Neural progenitor cell (in vitro differentiated cells): Measurements from ENCODE around the gene HEG1. TPM values are rescaled to one million over a fixed set of nuclear protein-coding genes. Genes with fewer than 3 reads are reported as not detected.

ENCODE experiments used
- DNase-seq: peaks from one replicate; pipeline ENCODE4 v3.0.0-alpha.2; 2016; ENCODE audit warnings: low spot score
- H2AFZ ChIP-seq: fragments of 200-600 bp; sonication (generic); replicated peaks from 2 replicates; pipeline ENCODE4 v1.6.1; 2016; ENCODE audit warnings: antibody characterized with exemption
- H3F3A ChIP-seq: fragments of 200-600 bp; sonication (generic); 2 replicates; pipeline ENCODE4 v1.6.1; 2016; ENCODE audit warnings: antibody characterized with exemption, low read depth
- H3K27ac ChIP-seq: fragments of 200-600 bp; sonication (generic); 2 replicates; pipeline ENCODE4 v1.5.1; 2016; ENCODE audit warnings: mild to moderate bottlenecking
- H3K27me3 ChIP-seq: fragments of 200-600 bp; sonication (generic); 2 replicates; pipeline ENCODE4 v1.6.1; 2016; ENCODE audit warnings: mild to moderate bottlenecking, moderate library complexity
- H3K36me3 ChIP-seq: fragments of 200-600 bp; sonication (generic); 2 replicates; pipeline ENCODE4 v1.5.1; 2016
- H3K4me1 ChIP-seq: fragments of 200-600 bp; sonication (generic); 2 replicates; pipeline ENCODE4 v1.6.1; 2016; ENCODE audit warnings: mixed run types
- H3K4me2 ChIP-seq: fragments of 200-600 bp; sonication (generic); 2 replicates; pipeline ENCODE4 v1.6.1; 2016
- H3K4me3 ChIP-seq: fragments of 200-600 bp; sonication (generic); 2 replicates; pipeline ENCODE4 v1.5.1; 2016
- H3K79me2 ChIP-seq: fragments of 200-600 bp; sonication (generic); 2 replicates; pipeline ENCODE4 v1.6.1; 2016; ENCODE audit warnings: low read depth
- H3K9ac ChIP-seq: fragments of 200-600 bp; sonication (generic); 2 replicates; pipeline ENCODE4 v1.6.1; 2016
- H3K9me3 ChIP-seq: fragments of 200-600 bp; sonication (generic); 2 replicates; pipeline ENCODE4 v1.5.1; 2016; ENCODE audit warnings: low read depth
- H4K20me1 ChIP-seq: fragments of 200-600 bp; sonication (generic); 2 replicates; pipeline ENCODE4 v1.6.1; 2016; ENCODE audit warnings: low read depth
- H3K27ac Mint-ChIP-seq: 3 replicates; pipeline ENCODE4 v1.8.0; 2021; ENCODE audit warnings: mixed read lengths
- H3K27me3 Mint-ChIP-seq: 2 replicates; pipeline ENCODE4 v1.8.0; 2022; ENCODE audit warnings: low read depth, mild to moderate bottlenecking, inconsistent platforms, moderate library complexity, mixed read lengths; ENCODE audit not compliant: insufficient read depth
- H3K36me3 Mint-ChIP-seq: 3 replicates; pipeline ENCODE4 v1.8.0; 2021; ENCODE audit warnings: mixed read lengths
- H3K4me1 Mint-ChIP-seq: 3 replicates; pipeline ENCODE4 v1.8.0; 2021; ENCODE audit warnings: mixed read lengths
- H3K4me3 Mint-ChIP-seq: 3 replicates; pipeline ENCODE4 v1.8.0; 2021; ENCODE audit warnings: mild to moderate bottlenecking, moderate library complexity, mixed read lengths
- H3K9me3 Mint-ChIP-seq: 3 replicates; pipeline ENCODE4 v1.8.0; 2020; ENCODE audit warnings: mixed read lengths
- CTCF ChIP-seq: fragments of 200-600 bp; sonication (generic); IDR thresholded peaks from 2 replicates; pipeline ENCODE4 v1.5.1; 2017; ENCODE audit warnings: antibody characterized with exemption, mild to moderate bottlenecking
- EZH2 ChIP-seq: fragments of 200-600 bp; sonication (generic); IDR thresholded peaks from 2 replicates; pipeline ENCODE4 v1.6.1; 2017; ENCODE audit warnings: antibody characterized with exemption, mild to moderate bottlenecking, moderate library complexity
- EZH2phosphoT487 ChIP-seq: fragments of 200-600 bp; sonication (generic); IDR thresholded peaks from 2 replicates; pipeline ENCODE4 v1.6.1; 2017; ENCODE audit warnings: antibody characterized with exemption
- total RNA-seq: library from RNA; depleted of rRNA; stranded (reverse); fragments of >200 nt; gene quantifications from 2 replicates; pipeline ENCODE4 v1.2.3, GENCODE V29; 2015; ENCODE audit warnings: low replicate concordance

Gene HEG1
- total RNA-seq, 1 donor from 2014 or later: 11.4 TPM

GRCh38 chr3:124985349-124985748, 70.4 kb downstream of the HEG1 start:
- no peaks in the 10 kb centered on the region for H3K27me3 ChIP-seq
- peaks cover 6% of the 10 kb centered on the region for H3F3A ChIP-seq
- no peaks in the 10 kb centered on the region for H3K9me3 ChIP-seq
- no peak overlapping the region for H3K4me2 ChIP-seq
- H3K4me1 Mint-ChIP-seq: peaks cover 2% of the 10 kb centered on the region
- H3K27ac Mint-ChIP-seq: no peak overlapping the region
- no peaks in the 10 kb centered on the region for H3K9me3 Mint-ChIP-seq
- no peak overlapping the region for H3K27ac ChIP-seq
- no peak overlapping the region for H3K4me3 ChIP-seq
- H2AFZ ChIP-seq: no peak overlapping the region
- H3K27me3 Mint-ChIP-seq: peaks cover 2% of the 10 kb centered on the region
- peaks cover 27% of the 10 kb centered on the region for H3K36me3 Mint-ChIP-seq
- H3K9ac ChIP-seq: no peak overlapping the region
- no peak overlapping the region for H3K4me3 Mint-ChIP-seq
- no peaks in the 10 kb centered on the region for H3K79me2 ChIP-seq
- TF ChIP-seq CTCF: no peak
- no peaks in the 10 kb centered on the region for H3K4me1 ChIP-seq
- H4K20me1 ChIP-seq: no peaks in the 10 kb centered on the region
- no peak for DNase-seq
- no peaks in the 10 kb centered on the region for H3K36me3 ChIP-seq

- no peaks in the 10 kb centered on the region for H4K20me1 ChIP-seq
- Mint-ChIP-seq H3K36me3 (peaks cover 23% of the 10 kb centered on the region), H3K9me3 (no peaks in the 10 kb centered on the region), H3K4me3 (no peak overlapping the region), H3K27me3 (peaks cover 2% of the 10 kb centered on the region), H3K4me1 (peaks cover 2% of the 10 kb centered on the region), H3K27ac (no peak overlapping the region)
- no peak overlapping the region for H3K4me2 ChIP-seq
- peaks cover 6% of the 10 kb centered on the region for H3F3A ChIP-seq
- no peak overlapping the region for H3K9ac ChIP-seq
- no peak overlapping the region for H3K27ac ChIP-seq
- H3K79me2 ChIP-seq: no peaks in the 10 kb centered on the region
- no peaks in the 10 kb centered on the region for H3K9me3 ChIP-seq
- DNase-seq: no peak
- TF ChIP-seq EZH2: no peak
- H3K36me3 ChIP-seq: no peaks in the 10 kb centered on the region
- no peak overlapping the region for H2AFZ ChIP-seq
- no peaks in the 10 kb centered on the region for H3K4me1 ChIP-seq
- H3K27me3 ChIP-seq: no peaks in the 10 kb centered on the region
- H3K4me3 ChIP-seq: no peak overlapping the region
These were observed 71.0 kb downstream of the HEG1 start for GRCh38 chr3:124984754-124985153.

GRCh38 chr3:124982855-124983254, 72.9 kb downstream of the HEG1 start:
- Histone ChIP-seq H3K27ac (no peak overlapping the region), H3F3A (peaks cover 6% of the 10 kb centered on the region), H3K79me2 (no peaks in the 10 kb centered on the region), H3K9ac (no peak overlapping the region), H2AFZ (no peak overlapping the region), H4K20me1 (no peaks in the 10 kb centered on the region), H3K27me3 (no peaks in the 10 kb centered on the region), H3K4me1 (no peaks in the 10 kb centered on the region), H3K9me3 (no peaks in the 10 kb centered on the region), H3K36me3 (no peaks in the 10 kb centered on the region), H3K4me3 (no peak overlapping the region), H3K4me2 (no peak overlapping the region)
- DNase-seq: no peak
- H3K9me3 Mint-ChIP-seq: no peaks in the 10 kb centered on the region
- peaks cover 2% of the 10 kb centered on the region for H3K27me3 Mint-ChIP-seq
- TF ChIP-seq EZH2 (no peak), EZH2phosphoT487 (no peak), CTCF (no peak)
- H3K36me3 Mint-ChIP-seq: peaks cover 22% of the 10 kb centered on the region
- H3K27ac Mint-ChIP-seq: no peak overlapping the region
- peaks cover 2% of the 10 kb centered on the region for H3K4me1 Mint-ChIP-seq
- no peak overlapping the region for H3K4me3 Mint-ChIP-seq

- no peaks in the 10 kb centered on the region for H3K9me3 Mint-ChIP-seq
- Histone ChIP-seq H3K27ac (no peak overlapping the region), H3K36me3 (no peaks in the 10 kb centered on the region), H3K9ac (no peak overlapping the region), H3K4me1 (no peaks in the 10 kb centered on the region), H3K9me3 (no peaks in the 10 kb centered on the region), H4K20me1 (no peaks in the 10 kb centered on the region), H2AFZ (no peak overlapping the region), H3K4me2 (no peak overlapping the region), H3F3A (no peaks in the 10 kb centered on the region), H3K79me2 (no peaks in the 10 kb centered on the region), H3K27me3 (no peaks in the 10 kb centered on the region), H3K4me3 (no peak overlapping the region)
- no peak for TF ChIP-seq EZH2phosphoT487
- TF ChIP-seq CTCF: no peak
- TF ChIP-seq EZH2: no peak
- H3K4me3 Mint-ChIP-seq: no peak overlapping the region
- peaks cover 36% of the 10 kb centered on the region for H3K36me3 Mint-ChIP-seq
- no peak overlapping the region for H3K27ac Mint-ChIP-seq
- no peak for DNase-seq
- no peaks in the 10 kb centered on the region for H3K27me3 Mint-ChIP-seq
- H3K4me1 Mint-ChIP-seq: peaks cover 2% of the 10 kb centered on the region
These were observed 74.3 kb downstream of the HEG1 start for GRCh38 chr3:124981472-124981871.
